Measurements from ENCODE around the gene ASCL2.

GRCh38 chr11:2260491-2261364, 9.7 kb downstream of the ASCL2 start:
- TF ChIP-seq CTCF (IDR thresholded peaks at IDR 0.05) (no peak), POLR2A (IDR thresholded peaks at IDR 0.05) (no peak)
